Activated CD4-positive, alpha-beta T cell treated with anti-CD3 and anti-CD28 coated beads, Interleukin-2, amount 10 ng/mL, durations not matched to agents 24 days and 14 days (primary cell): Measurements from ENCODE around the gene RNF20. TPM values are rescaled to one million over a fixed set of nuclear protein-coding genes. Genes with fewer than 3 reads are reported as not detected.

ENCODE experiments used
- total RNA-seq: library from RNA; stranded (reverse); gene quantifications from 2 replicates; pipeline ENCODE4 v1.2.3, GENCODE V29; 2022

Gene RNF20
- total RNA-seq, 1 donor from 2014 or later: 43.8 TPM

Other genes with a start within 250 kb of the RNF20 start
- gene BAAT, start 148.8 kb upstream of the RNF20 start, total RNA-seq: 0.07 TPM in 1 of 2 replicates, not detected in the other
- 18.6 and 19.8 TPM in 2 replicates for gene MRPL50, start 135.2 kb upstream of the RNF20 start, total RNA-seq
- gene ZNF189, start 135.0 kb upstream of the RNF20 start, total RNA-seq: 11.7 and 12.7 TPM in 2 replicates
- gene ALDOB, start 98.1 kb upstream of the RNF20 start, total RNA-seq: not detected in 2 replicates
- gene PPP3R2, start 61.1 kb downstream of the RNF20 start, total RNA-seq: not detected in 2 replicates
- gene GRIN3A, start 204.8 kb downstream of the RNF20 start, total RNA-seq: not detected in 2 replicates